ENCODE results near the gene KIAA2012. TPM values are rescaled to one million over a fixed set of nuclear protein-coding genes. Genes with fewer than 3 reads are reported as not detected.

KIAA2012 gene
- total RNA-seq, 1 donor from 2014 or later, result not detected

DNA sequence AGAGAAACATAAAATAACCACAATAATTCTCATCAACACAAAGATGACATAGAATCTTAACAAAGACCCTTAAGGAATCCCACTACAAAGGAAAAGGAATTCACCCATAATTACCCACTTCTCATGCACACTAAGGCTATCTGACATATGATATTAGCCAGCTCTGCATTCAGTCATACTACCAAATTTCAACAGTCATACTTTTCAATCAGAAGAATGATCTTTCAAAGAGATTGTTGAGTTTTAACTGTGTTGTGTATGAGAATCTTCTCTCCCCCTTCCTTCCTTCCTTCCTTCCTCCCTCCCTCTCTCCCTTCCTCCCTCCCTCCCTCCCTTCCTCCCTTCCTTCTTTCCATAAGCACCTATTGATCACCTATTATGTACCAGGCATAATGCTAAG lies 22.4 kb upstream of the KIAA2012 start:
- DNase-seq (ENCODE audit: extremely low spot score, unreplicated experiment), result no peak

GRCh38 chr2:202051499-202052161 lies 21.4 kb upstream of the KIAA2012 start:
- H3K4me3 Mint-ChIP-seq (ENCODE audit: unreplicated experiment), result no peak overlapping the region
- no peak for DNase-seq (ENCODE audit: extremely low spot score, unreplicated experiment)
- peaks cover 16% of the 10 kb centered on the region for H3K4me1 Mint-ChIP-seq (ENCODE audit: unreplicated experiment)
- no peaks in the 10 kb centered on the region for H3K9me3 Mint-ChIP-seq (ENCODE audit: unreplicated experiment)
- peaks cover 11% of the 10 kb centered on the region for H3K27me3 Mint-ChIP-seq (ENCODE audit: unreplicated experiment)
- H3K36me3 Mint-ChIP-seq (ENCODE audit: unreplicated experiment), result peaks cover 4% of the 10 kb centered on the region
- H3K27ac Mint-ChIP-seq (ENCODE audit: unreplicated experiment), result no peak overlapping the region
- TF ChIP-seq, protein P1, sequence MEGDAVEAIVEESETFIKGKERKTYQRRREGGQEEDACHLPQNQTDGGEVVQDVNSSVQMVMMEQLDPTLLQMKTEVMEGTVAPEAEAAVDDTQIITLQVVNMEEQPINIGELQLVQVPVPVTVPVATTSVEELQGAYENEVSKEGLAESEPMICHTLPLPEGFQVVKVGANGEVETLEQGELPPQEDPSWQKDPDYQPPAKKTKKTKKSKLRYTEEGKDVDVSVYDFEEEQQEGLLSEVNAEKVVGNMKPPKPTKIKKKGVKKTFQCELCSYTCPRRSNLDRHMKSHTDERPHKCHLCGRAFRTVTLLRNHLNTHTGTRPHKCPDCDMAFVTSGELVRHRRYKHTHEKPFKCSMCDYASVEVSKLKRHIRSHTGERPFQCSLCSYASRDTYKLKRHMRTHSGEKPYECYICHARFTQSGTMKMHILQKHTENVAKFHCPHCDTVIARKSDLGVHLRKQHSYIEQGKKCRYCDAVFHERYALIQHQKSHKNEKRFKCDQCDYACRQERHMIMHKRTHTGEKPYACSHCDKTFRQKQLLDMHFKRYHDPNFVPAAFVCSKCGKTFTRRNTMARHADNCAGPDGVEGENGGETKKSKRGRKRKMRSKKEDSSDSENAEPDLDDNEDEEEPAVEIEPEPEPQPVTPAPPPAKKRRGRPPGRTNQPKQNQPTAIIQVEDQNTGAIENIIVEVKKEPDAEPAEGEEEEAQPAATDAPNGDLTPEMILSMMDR (IDR thresholded peaks at IDR 0.05), result no peak

More for the DNA sequence above, 22.4 kb upstream of the KIAA2012 start:
- Mint-ChIP-seq H3K27me3 (ENCODE audit: unreplicated experiment) (peaks cover 8% of the 10 kb centered on the region), H3K36me3 (ENCODE audit: unreplicated experiment) (peaks cover 4% of the 10 kb centered on the region), H3K4me3 (ENCODE audit: unreplicated experiment) (no peak overlapping the region), H3K27ac (ENCODE audit: unreplicated experiment) (no peak overlapping the region), H3K4me1 (ENCODE audit: unreplicated experiment) (peaks cover 16% of the 10 kb centered on the region), H3K9me3 (ENCODE audit: unreplicated experiment) (no peaks in the 10 kb centered on the region)
- TF ChIP-seq, protein P1 (IDR thresholded peaks at IDR 0.05), result no peak

DNA sequence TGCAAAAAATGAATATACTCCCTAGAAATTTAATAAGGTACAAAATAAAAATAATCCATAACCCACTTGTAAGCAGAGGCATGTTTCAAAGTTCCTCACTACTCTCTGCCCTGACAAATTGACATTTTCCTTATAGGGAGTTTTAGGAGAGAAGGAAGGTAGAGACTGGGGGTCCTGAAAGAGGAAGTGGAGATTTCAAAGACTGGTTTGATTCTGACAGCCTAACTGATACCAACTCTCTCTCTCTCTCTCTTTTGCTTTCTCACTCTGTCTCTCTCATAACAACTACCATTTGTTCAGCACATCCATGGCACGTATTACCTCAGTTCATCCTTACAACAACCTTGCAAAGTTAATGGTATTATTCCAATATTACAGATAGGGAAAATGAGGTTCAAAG lies 20.8 kb upstream of the KIAA2012 start:
- Mint-ChIP-seq H3K4me1 (ENCODE audit: unreplicated experiment) (peaks cover 16% of the 10 kb centered on the region), H3K4me3 (ENCODE audit: unreplicated experiment) (no peak overlapping the region), H3K36me3 (ENCODE audit: unreplicated experiment) (peaks cover 4% of the 10 kb centered on the region), H3K27me3 (ENCODE audit: unreplicated experiment) (peaks cover 11% of the 10 kb centered on the region), H3K9me3 (ENCODE audit: unreplicated experiment) (no peaks in the 10 kb centered on the region), H3K27ac (ENCODE audit: unreplicated experiment) (no peak overlapping the region)
- DNase-seq (ENCODE audit: extremely low spot score, unreplicated experiment), result no peak
- TF ChIP-seq, protein P1 (IDR thresholded peaks at IDR 0.05), result no peak

DNA sequence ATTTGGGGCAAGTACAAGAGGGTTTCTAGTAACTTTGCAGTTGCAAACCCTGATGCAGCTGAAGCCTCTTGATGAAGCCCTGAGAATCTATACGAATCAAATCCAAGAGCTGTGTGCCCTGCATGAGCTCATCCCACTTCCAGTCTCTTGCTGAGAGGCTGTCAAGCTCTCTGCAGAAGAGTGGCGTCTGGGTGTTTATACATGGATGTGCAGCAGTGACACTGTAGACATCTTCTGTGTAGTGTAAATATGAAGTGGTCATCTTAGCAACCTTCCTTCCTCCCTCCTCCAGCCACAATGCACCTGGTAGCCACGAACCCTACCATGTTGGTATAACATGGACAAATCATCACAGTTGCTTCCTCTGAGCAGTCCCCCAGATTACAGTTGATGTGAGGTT lies 18.4 kb upstream of the KIAA2012 start:
- TF ChIP-seq, protein P1 (IDR thresholded peaks at IDR 0.05), result no peak
- H3K27ac Mint-ChIP-seq (ENCODE audit: unreplicated experiment), result no peak overlapping the region
- H3K4me3 Mint-ChIP-seq (ENCODE audit: unreplicated experiment), result no peak overlapping the region
- H3K27me3 Mint-ChIP-seq (ENCODE audit: unreplicated experiment), result peaks cover 19% of the 10 kb centered on the region
- no peaks in the 10 kb centered on the region for H3K9me3 Mint-ChIP-seq (ENCODE audit: unreplicated experiment)
- peaks cover 16% of the 10 kb centered on the region for H3K4me1 Mint-ChIP-seq (ENCODE audit: unreplicated experiment)
- H3K36me3 Mint-ChIP-seq (ENCODE audit: unreplicated experiment), result no peaks in the 10 kb centered on the region
- DNase-seq (ENCODE audit: extremely low spot score, unreplicated experiment), result no peak

DNA sequence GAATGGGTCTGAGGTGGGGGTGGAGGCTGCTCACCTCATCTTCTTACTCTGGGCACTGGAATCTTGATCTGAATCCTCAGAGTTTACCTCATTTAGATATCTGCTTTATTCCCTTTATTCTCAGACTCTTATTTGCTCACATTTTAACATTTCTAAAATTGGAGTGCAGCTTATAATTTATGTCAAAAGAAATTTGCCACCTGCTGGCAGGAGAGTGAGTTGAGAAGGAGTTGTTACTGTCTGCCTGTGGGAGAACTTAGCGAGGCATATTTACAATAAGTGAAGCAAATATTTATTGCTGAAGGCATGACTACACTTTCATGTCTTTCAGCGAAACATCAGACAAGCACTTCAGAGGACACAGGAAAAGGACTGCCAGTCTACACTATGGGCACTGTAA lies 16.4 kb upstream of the KIAA2012 start:
- peaks cover 19% of the 10 kb centered on the region for H3K27me3 Mint-ChIP-seq (ENCODE audit: unreplicated experiment)
- no peaks in the 10 kb centered on the region for H3K36me3 Mint-ChIP-seq (ENCODE audit: unreplicated experiment)
- H3K9me3 Mint-ChIP-seq (ENCODE audit: unreplicated experiment), result no peaks in the 10 kb centered on the region
- H3K4me3 Mint-ChIP-seq (ENCODE audit: unreplicated experiment), result no peak overlapping the region
- TF ChIP-seq, protein P1 (IDR thresholded peaks at IDR 0.05), result peak; percentile 51
- DNase-seq (ENCODE audit: extremely low spot score, unreplicated experiment), result no peak
- H3K4me1 Mint-ChIP-seq (ENCODE audit: unreplicated experiment), result peaks cover 11% of the 10 kb centered on the region
- no peak overlapping the region for H3K27ac Mint-ChIP-seq (ENCODE audit: unreplicated experiment)
